ENCODE data around the gene HMCN1.

- TF ChIP-seq CTCF (IDR thresholded peaks at IDR 0.05), result no peak
- no peak for TF ChIP-seq POLR2A (IDR thresholded peaks at IDR 0.05)
These were observed 237.5 kb downstream of the HMCN1 start for GRCh38 chr1:185971688-185972087.

All from heart left ventricle (tissue), 13 donors.